NCI-H748 (cell line): ENCODE results near the gene PRPF19.
"Not testable (repeated sequence)": the region's sequence is repeated elsewhere in the genome, so short reads cannot be mapped to it uniquely, and the experiment has no call there.

Experiments
- DNase-seq: peaks from one replicate; lab custom pipeline; 2025; ENCODE audit not compliant: unreplicated experiment; lab: John Stamatoyannopoulos, UW

The PRPF19 gene

GRCh38 chr11:60909680-60910280 lies 3.4 kb upstream of the PRPF19 start:
- DNase-seq: not testable (repeated sequence)

DNA sequence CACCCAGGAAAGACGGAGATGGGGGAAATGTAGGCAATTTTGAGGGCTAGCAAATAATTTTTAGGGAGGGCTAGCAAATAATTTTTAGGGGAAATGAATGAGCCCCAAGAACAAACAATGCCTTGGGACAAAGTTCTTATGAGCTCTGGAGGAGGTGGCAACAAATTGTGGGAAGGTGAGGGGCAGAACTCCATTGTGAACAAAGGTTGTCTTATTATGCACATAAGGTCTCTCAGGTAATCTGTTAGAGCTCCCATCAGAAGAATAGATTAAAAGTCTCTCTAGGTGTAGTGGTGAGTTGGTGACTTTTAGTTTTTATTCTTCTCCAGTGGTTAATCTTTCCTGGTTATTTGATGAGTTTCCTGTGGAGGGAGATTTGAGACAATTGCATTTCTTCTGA lies 2.4 kb upstream of the PRPF19 start:
- DNase-seq: no peak

- DNase-seq: peak; percentile 53
These were observed 753 bp downstream of the PRPF19 start for GRCh38 chr11:60905551-60906113.

DNA sequence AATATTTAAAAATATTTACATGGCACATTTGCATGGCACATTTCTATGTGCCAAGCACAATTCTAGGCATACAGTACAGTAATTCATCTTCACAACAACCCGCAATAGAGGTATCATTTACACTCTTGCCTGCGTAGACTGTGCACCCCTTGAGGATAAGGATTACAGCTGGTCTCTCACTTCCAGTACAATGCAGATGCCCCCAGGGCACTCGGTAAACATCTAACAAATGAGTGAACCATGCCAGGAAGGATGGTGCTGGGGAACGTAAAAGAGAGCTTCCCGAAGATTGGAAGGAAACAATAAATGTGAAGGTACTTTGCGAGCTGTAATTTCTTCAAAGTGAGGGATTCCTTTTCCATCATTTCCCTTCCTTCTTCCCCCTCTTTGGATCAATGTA lies 1.3 kb downstream of the PRPF19 start:
- peak; percentile 36 for DNase-seq

GRCh38 chr11:60902625-60903024 lies 3.8 kb downstream of the PRPF19 start:
- DNase-seq: no peak

GRCh38 chr11:60900673-60901404 lies 5.5 kb downstream of the PRPF19 start:
- no peak for DNase-seq

DNA sequence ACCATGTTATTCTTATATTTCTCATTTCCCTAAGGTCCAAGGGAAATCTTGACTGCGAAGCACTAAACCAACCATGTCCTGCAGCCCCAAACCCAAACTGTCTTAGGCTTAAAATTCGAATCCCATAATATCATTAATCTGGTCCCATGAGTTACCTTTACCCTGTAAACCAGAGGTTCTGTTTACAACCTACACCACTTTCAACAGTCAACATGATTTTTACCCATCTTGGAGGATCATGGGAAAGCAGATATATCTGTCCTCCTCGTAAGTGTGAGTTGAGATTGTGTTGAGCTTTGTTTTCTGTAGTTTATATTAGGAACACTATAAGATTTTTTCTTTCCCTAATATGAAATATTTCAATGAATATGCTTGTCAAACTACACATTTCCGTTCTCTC lies 6.4 kb downstream of the PRPF19 start:
- DNase-seq: no peak

DNA sequence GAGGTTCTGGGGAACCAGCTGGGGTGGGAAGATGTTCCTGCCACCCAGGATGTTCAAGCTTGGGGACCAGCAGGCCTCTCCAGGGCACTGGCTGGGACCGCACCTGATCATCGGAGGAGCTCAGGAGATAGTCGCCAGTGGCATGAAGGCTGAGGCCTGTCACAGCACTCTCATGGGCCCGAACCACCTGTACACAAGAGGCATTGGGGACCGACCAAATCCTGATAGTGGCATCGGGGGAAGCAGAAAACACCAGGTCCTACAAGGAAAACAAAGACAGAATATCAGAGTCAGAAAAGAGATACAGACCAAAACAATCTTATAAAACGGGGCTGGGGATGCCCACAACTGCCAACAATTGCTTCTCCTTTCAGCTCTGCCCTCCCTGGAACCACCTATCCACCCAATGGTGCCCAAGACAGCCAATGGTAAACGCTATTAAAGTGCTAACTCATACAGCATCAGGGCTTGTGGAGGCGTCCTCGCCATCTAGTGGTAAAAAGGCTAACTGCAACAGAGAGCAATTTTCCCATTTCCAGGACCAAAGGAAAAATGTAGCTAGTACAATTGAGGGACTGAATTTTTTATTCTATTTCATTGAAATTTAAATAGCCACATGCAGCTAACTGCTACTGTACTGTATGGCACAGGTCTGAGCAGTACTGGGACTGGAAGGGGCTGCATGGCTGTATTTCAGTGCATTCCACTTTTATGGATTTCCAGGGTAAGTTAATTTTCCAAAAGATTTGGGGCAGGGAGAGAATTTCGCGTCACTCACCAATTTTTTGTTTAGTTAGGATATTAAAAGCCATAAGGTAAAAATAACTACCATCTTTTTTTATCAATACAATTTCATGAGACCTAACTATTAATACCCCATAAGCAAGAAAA lies 7.1 kb downstream of the PRPF19 start:
- DNase-seq: peak; percentile 50

DNA sequence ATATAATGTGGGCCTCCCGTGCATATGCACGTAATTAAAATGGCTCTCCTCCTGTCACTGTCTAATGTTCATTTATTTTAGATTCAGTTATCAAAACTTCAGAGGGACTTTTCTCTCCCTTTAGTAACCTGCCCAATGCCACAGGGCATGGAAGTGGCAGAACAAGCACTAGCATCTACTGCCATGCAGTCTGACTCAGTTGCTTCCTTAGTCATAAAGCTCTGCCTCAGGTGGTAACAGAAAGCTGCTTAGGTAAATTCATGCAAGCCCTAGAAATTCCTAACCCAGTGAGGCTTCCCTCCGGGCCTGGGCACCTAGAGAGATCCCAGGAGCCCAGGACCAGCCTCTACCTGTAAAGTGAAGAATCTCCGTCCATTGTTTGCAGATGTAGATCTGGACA lies 8.9 kb downstream of the PRPF19 start:
- DNase-seq: no peak

DNA sequence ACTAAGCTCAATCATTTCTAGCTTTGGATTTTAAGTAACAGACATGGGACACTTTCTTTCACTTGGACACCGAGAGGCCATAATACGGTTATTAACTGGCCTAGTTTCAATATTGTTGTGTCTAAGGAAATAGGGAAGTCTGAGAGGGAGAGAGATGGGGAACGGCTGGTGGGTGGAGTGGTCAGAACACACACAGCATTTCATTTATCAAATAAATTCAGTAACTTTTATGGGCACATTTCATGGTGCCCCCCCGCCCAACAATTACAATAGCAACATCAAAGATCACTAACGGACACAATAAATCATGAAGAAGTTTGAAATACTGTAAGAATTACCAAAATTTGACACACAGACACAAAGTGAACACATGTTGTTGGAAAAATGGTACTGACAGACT lies 10.7 kb downstream of the PRPF19 start:
- no peak for DNase-seq

- DNase-seq: no peak
These were observed 15.2 kb downstream of the PRPF19 start for GRCh38 chr11:60891103-60891741.

DNA sequence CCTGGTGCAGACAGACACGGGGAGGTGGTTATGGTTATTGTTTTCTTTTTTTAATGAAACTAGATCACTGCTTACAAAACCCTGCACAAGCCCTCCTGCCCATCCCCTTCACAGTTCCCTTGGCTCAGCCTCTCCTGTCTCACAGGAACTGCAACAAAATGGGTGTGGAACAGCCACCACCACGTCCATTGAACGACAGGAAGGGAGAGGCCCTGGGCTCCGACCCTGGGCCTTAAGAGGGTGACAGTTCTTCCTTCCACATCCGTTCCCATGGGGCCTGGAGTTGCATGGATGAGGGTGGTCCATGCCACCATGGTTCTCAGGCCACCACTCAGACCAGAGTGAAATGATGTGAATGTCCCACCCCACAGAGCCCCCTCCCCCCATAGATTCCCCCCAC lies 15.7 kb downstream of the PRPF19 start:
- no peak for DNase-seq

GRCh38 chr11:60889869-60890311 lies 16.5 kb downstream of the PRPF19 start:
- no peak for DNase-seq

DNA sequence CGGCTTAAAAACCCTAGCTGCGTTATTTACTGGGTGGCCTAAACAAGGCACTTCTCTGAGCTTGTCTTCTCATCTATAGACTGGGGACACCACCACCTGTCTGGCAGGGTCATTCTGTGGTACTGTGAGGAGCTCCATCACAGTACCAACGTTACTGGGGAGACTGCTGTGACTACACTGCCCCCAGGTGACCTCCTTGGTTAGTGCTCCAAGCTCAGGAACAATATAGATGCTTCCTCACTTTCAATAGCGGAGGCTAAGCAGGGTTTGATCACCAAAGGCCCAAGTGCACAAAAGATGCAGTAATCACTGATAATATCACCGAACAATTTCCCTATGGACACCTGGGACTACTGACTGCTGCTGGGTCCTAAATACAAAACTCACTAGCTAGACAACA lies 18.8 kb downstream of the PRPF19 start:
- DNase-seq: peak; percentile 75

GRCh38 chr11:60880643-60881282 lies 25.6 kb downstream of the PRPF19 start:
- peak; percentile 89 for DNase-seq

DNA sequence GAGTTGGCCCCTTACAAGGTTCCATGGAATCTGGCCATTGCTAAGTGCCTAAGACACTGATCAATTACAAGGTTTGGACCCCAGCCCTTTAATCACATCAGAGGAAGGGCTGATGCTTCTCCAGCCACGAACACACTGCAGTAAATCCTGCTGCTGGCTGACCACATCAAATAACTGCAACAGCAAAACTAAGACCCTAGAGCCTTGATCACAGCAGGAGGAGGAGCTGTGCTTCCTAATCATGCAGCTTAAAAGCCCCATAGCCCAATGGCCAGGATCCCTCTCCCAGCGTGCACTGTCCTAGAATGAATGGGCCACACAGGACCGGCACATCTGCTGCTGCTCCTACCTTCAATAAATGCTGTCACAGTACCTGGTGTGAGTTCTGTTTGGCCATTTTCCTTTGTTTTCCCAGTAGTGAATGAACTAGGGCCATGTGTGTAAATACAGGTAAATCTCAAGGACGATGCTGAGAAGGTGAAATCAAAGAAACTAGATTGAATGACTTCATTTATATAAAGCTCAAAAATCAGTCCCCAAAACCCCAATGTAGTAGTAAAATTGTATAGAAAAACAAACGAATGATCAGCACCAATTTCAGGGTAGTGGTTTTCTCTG lies 26.3 kb downstream of the PRPF19 start:
- no peak for DNase-seq

GRCh38 chr11:60879104-60879503 lies 27.3 kb downstream of the PRPF19 start:
- no peak for DNase-seq

DNA sequence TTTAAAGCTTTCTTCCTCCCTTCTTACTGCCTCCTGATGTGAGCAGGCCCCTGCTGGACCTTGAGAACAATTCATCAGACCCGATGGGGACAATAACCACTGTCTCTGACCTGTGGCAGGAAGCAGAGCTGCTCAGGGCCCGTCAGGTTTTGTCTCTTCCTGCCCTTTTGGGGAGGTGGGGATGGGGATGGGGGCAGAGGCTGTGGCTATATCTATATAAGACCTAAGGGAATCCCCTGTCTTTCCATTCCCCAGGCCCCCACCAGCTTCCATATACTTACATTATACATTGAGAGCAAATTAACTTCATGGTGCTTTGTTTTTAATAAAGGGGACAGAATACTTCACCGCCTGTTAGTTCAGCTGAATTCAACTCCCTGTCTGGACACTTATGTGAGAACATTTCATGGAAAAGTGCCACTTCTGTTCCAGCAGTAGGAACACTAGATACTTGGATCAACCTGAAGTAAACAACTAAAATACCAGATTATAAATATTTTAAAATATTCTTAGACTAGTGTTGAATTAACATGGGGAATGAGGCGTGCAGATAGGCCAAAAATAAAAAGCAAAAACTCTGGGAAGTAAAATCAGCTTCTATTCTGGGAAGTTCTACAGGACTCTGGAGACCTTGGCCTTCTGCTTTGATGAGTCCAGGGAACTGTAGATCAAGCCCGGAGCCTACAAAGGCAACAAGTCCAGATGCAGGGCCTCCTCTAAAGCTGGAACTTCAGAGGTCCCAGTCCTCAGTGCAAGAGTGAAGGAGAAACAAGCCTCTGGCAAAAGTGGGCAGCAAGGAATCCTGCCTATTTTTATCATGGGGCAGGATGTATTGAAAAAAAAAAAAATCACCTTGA lies 27.9 kb downstream of the PRPF19 start:
- DNase-seq: no peak

GRCh38 chr11:60876168-60876485 lies 30.3 kb downstream of the PRPF19 start:
- DNase-seq: no peak
